ENCODE data around the gene ERCC1. TPM values are rescaled to one million over a fixed set of nuclear protein-coding genes. Genes with fewer than 3 reads are reported as not detected.

Gene ERCC1
- total and polyA plus RNA-seq, 3 experiments from 2014 or later = 47.5 to 82.6 (median 75.7) TPM

DNA sequence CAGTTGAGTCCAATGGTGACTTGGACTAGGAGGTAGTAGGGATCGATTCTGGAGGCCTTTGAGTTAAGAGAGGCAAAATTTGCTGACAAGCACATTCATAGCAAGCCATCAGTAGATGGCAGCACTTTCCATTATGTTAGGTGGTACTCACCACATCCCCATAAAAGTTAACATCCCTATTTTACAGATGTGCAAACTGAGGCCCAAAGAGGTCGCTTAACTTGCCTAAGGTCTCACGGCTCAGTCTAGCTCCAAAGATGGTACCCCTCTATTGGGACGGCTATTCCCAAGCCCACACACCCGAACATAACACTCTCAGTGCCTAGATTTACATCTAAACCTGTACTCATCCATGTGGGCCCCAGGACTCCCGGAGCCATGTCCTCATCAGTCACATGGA, 22.6 kb upstream of the ERCC1 start:
- DNase-seq = peak in 1 of 5 donors; percentile 30

DNA sequence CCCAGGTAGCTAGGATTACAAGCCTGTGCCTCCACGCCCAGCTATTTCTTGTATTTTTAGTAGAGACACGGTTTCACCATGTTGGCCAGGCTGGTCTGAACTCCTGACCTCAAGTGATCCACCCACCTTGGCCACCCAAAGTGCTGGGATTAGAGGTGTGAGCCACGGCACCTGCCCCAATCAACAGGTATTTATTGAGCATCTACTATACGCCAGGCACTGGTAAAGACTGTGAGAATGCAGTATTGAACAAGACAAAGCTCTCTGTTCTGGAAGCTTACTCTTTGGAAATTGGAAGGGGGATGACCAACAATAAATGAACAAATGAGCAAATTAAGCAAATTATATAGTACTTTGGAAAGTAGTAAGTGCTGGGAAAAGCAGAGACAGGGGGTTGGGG, 21.4 kb upstream of the ERCC1 start:
- peaks cover 44% of the 10 kb centered on the region for H3K4me1 ChIP-seq (ENCODE audit: insufficient read depth, low read length)
- peaks cover 64 to 77% (median 74%) of the 10 kb centered on the region in 3 donors for H3K4me1 Mint-ChIP-seq
- H3K27me3 Mint-ChIP-seq = peaks cover 0 to 2% of the 10 kb centered on the region in 2 donors
- H3K36me3 ChIP-seq (ENCODE audit: insufficient read depth, low read length) = no peaks in the 10 kb centered on the region
- no peaks in the 10 kb centered on the region for H3K9me3 Mint-ChIP-seq
- H3K9me3 ChIP-seq (ENCODE audit: low read length) = no peaks in the 10 kb centered on the region
- H3K27ac ChIP-seq (ENCODE audit: low read depth, low read length) = peak overlapping the region; percentile 85
- no peak overlapping the region for H3K4me3 ChIP-seq (ENCODE audit: low read length)
- no peaks in the 10 kb centered on the region for H3K27me3 ChIP-seq (ENCODE audit: insufficient read depth, low read length, poor library complexity, severe bottlenecking)
- H3K36me3 Mint-ChIP-seq = peaks cover 3 to 15% (median 4%) of the 10 kb centered on the region in 3 donors
- H3K27ac Mint-ChIP-seq = peak overlapping the region; percentile 91 to 99 (median 94)
- peak overlapping the region; percentile 37 to 90 (median 75) for H3K4me3 Mint-ChIP-seq
- DNase-seq = no peak
- ChIA-PET CTCF (interaction anchor here (0.7 to 6.1 kb wide), 5 partner anchors 9 to 34 kb away, joined by 3 to 51 read pairs (median 6); no protein-coding TSS in a partner anchor), POLR2A (interaction anchor here (1.2 to 1.4 kb wide), 2 partner anchors 24 to 25 kb away, joined by 3 to 4 read pairs; no protein-coding TSS in a partner anchor)

More for the DNA sequence above, 22.6 kb upstream of the ERCC1 start:
- ChIA-PET CTCF (interaction anchor here (1.2 to 6.1 kb wide), 4 partner anchors 8 to 33 kb away, joined by 3 to 51 read pairs (median 6); no protein-coding TSS in a partner anchor), POLR2A (interaction anchor here (1.4 kb wide), 1 partner anchor 23 kb away, joined by 4 read pairs; no protein-coding TSS in a partner anchor)
- Histone ChIP-seq H3K4me3 (ENCODE audit: low read length) (no peak overlapping the region), H3K9me3 (ENCODE audit: low read length) (no peaks in the 10 kb centered on the region), H3K27ac (ENCODE audit: low read depth, low read length) (no peak overlapping the region), H3K36me3 (ENCODE audit: insufficient read depth, low read length) (no peaks in the 10 kb centered on the region), H3K27me3 (ENCODE audit: insufficient read depth, low read length, poor library complexity, severe bottlenecking) (no peaks in the 10 kb centered on the region), H3K4me1 (ENCODE audit: insufficient read depth, low read length) (peaks cover 44% of the 10 kb centered on the region)
- Mint-ChIP-seq H3K27me3 (peaks cover 0 to 11% of the 10 kb centered on the region in 2 donors), H3K4me3 (peak overlapping the region; percentile 23 to 89 (median 63)), H3K4me1 (peaks cover 60 to 74% (median 70%) of the 10 kb centered on the region in 3 donors), H3K27ac (peak overlapping the region; percentile 84 to 97 (median 96)), H3K36me3 (peaks cover 3 to 22% (median 4%) of the 10 kb centered on the region in 3 donors), H3K9me3 (peaks cover 0 to 3% (median 0%) of the 10 kb centered on the region in 5 donors)

DNA sequence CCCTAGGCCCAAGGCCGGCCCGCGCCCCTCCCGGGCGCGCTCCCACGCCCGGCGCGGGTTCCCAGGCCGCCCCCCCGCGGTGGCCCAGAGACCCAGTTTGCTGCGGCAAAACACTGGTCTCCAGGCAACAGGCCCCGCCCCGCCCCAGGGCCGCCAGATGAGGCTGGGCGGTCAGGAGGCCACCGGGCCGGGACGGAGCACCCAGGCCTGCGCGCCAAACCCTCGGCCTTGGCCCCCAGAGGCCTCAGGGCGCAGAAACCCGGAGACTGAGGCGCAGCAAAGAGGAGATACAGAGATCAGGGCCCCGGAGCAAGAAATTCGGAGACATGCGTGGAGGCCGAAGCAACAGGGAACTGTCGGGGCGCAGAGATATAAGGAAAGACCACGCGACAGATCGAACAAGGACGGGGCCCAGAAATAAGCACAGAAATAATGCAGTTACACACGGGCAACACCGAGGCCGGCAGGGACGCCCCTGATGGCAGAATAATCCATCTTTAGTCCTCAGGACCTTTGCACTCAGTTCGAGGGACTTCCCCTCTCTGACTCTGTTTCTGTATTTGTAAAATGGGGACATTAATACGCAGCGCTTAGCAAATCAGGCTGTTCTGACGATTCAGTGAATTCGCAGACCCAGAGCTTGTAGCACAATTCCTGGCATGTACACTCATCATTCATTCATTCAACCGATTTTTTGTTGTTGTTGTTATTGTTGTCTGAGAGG, 20.8 kb upstream of the ERCC1 start:
- no peaks in the 10 kb centered on the region for H3K36me3 ChIP-seq (ENCODE audit: insufficient read depth, low read length)
- H3K36me3 Mint-ChIP-seq = peaks cover 3 to 12% (median 4%) of the 10 kb centered on the region in 3 donors
- H3K27me3 ChIP-seq (ENCODE audit: insufficient read depth, low read length, poor library complexity, severe bottlenecking) = no peaks in the 10 kb centered on the region
- H3K4me1 ChIP-seq (ENCODE audit: insufficient read depth, low read length) = peaks cover 40% of the 10 kb centered on the region
- ChIA-PET POLR2A (interaction anchor here (1.2 to 1.4 kb wide), 2 partner anchors 25 kb away, joined by 3 to 4 read pairs; no protein-coding TSS in a partner anchor), CTCF (interaction anchor here (0.7 to 6.1 kb wide), 3 partner anchors 12 to 35 kb away, joined by 3 to 51 read pairs (median 6); no protein-coding TSS in a partner anchor)
- peak overlapping the region; percentile 91 to 99 (median 94) for H3K27ac Mint-ChIP-seq
- peaks cover 59 to 72% (median 72%) of the 10 kb centered on the region in 3 donors for H3K4me1 Mint-ChIP-seq
- no peaks in the 10 kb centered on the region for H3K27me3 Mint-ChIP-seq
- peak overlapping the region; percentile 71 to 91 (median 87) for H3K4me3 Mint-ChIP-seq
- H3K27ac ChIP-seq (ENCODE audit: low read depth, low read length) = peak overlapping the region; percentile 85
- H3K9me3 ChIP-seq (ENCODE audit: low read length) = no peaks in the 10 kb centered on the region
- peak; percentile 76 to 91 (median 82) for DNase-seq
- no peaks in the 10 kb centered on the region for H3K9me3 Mint-ChIP-seq
- peak overlapping the region; percentile 24 for H3K4me3 ChIP-seq (ENCODE audit: low read length)

DNA sequence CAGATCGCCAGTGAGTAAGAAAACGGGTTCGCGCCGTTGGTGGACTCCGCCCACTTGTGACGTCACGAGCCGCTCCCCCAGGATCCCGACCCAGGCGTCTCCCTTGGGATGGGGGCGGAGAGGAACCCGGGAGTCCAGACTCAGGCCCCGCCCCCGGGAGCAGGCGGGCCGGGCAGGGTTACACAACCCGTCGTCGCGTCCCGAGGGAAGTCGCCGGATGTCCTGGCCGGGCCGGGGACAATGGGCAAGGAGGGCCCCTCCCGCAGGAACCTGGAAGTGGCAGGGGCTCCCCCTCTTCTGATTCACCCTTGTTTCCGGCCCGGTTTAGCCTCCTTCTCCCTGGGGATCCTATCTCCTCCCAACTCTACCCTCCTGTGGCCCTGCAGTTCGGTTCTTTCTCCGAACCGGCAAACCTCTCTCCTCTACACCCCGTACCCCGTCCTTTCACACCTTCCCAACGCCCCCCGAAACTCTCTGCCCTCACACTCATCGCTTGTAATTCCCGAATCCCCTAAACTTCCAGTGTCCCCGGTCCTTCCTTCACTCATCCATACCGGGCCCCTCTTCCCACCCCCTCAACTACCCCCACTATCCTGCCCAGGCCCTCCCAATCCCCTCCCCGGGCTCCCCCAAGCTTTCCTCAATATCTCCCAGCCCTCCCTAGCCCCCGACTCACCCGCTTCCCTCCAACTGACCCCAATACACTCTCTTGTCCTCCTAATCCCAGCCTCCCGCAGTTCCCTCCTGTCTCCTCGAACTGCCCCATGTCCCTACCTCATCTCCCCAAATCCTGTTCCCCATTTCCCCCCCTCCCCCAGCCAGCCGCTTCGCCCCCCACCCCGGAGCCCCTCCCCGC, 20.0 kb upstream of the ERCC1 start:
- CTCF ChIA-PET = interaction anchor here (2.0 kb wide), 1 partner anchor 41 kb away, joined by 5 read pairs; no protein-coding TSS in a partner anchor
- Mint-ChIP-seq H3K4me1 (peaks cover 54 to 65% (median 65%) of the 10 kb centered on the region in 3 donors), H3K4me3 (peak overlapping the region; percentile 75 to 91 (median 87)), H3K9me3 (no peaks in the 10 kb centered on the region), H3K27me3 (no peaks in the 10 kb centered on the region), H3K27ac (peak overlapping the region; percentile 91 to 99 (median 98)), H3K36me3 (peaks cover 3 to 12% (median 4%) of the 10 kb centered on the region in 3 donors)
- Histone ChIP-seq H3K27ac (ENCODE audit: low read depth, low read length) (peak overlapping the region; percentile 91), H3K27me3 (ENCODE audit: insufficient read depth, low read length, poor library complexity, severe bottlenecking) (no peaks in the 10 kb centered on the region), H3K36me3 (ENCODE audit: insufficient read depth, low read length) (no peaks in the 10 kb centered on the region), H3K4me3 (ENCODE audit: low read length) (peak overlapping the region; percentile 57), H3K9me3 (ENCODE audit: low read length) (no peaks in the 10 kb centered on the region), H3K4me1 (ENCODE audit: insufficient read depth, low read length) (peaks cover 37% of the 10 kb centered on the region)
- DNase-seq = peak in 4 of 5 donors; percentile 44 to 73 (median 58)
- POLR2A ChIA-PET = no interaction called here

DNA sequence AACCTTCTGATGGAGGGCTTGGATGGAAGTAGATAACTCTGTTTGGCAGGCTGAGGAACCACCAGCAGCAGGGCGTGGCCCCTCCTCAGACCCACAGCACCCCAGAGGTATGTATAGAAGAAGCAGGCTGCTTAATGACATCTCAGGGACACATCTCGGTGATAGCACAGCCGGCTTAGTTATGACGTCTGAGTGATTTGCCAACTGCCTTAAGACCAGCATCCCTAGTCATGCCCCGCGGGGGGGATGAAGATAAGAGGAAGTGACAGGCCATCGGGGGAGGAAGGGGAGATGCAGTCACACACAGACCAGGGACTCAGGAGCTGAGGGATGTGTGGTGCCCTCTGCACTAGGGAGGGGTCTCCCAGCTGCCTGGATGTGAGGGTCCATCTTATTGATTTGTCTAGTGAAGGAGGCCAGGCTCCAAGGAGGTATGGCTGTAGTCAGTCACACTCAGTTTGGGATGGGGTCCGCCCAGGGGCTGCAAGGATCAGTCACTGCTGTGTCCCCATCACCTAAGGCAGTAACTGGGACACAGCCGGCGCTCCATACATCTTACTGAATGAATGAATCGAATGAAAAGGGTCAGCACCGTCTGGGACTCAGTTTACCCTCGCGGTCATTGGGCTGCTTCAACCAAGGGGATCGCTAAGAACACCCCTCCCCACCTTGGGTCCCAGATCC, 19.2 kb upstream of the ERCC1 start:
- DNase-seq = peak in 3 of 5 donors; percentile 45 to 71 (median 49)

DNA sequence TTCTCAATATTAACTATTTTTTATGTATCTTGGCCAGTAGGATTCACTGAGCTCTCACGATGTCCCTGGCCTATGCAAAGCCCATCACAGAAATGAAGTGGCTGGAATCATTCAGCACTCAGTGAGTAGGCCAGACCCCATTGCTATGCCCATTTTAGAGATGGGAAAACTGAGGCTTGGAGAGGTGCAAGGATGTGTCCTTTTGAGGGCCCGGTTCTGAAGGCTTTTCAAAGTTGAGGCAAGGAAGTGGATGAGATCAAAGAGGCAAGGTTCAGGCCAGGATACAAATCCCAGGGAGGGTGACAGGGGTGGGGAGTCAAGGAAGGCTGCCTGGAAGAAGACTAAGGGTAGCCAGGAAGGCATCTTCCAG, 18.7 kb upstream of the ERCC1 start:
- peak overlapping the region; percentile 64 to 99 (median 96) for H3K27ac Mint-ChIP-seq
- Histone ChIP-seq H3K9me3 (ENCODE audit: low read length) (no peaks in the 10 kb centered on the region), H3K27ac (ENCODE audit: low read depth, low read length) (no peak overlapping the region), H3K4me1 (ENCODE audit: insufficient read depth, low read length) (peaks cover 36% of the 10 kb centered on the region), H3K36me3 (ENCODE audit: insufficient read depth, low read length) (no peaks in the 10 kb centered on the region), H3K27me3 (ENCODE audit: insufficient read depth, low read length, poor library complexity, severe bottlenecking) (no peaks in the 10 kb centered on the region), H3K4me3 (ENCODE audit: low read length) (peak overlapping the region; percentile 57)
- ChIA-PET POLR2A (no interaction called here), CTCF (interaction anchor here (2.0 to 5.8 kb wide), 2 partner anchors 32 to 42 kb away, joined by 5 to 455 read pairs; partner anchors contain the start of gene FOSB)
- no peaks in the 10 kb centered on the region for H3K27me3 Mint-ChIP-seq
- peak overlapping the region; percentile 75 to 91 (median 87) for H3K4me3 Mint-ChIP-seq
- peaks cover 0 to 6% (median 0%) of the 10 kb centered on the region in 3 donors for H3K36me3 Mint-ChIP-seq
- DNase-seq = no peak
- H3K4me1 Mint-ChIP-seq = peaks cover 45 to 54% (median 54%) of the 10 kb centered on the region in 3 donors
- no peaks in the 10 kb centered on the region for H3K9me3 Mint-ChIP-seq

More for the DNA sequence above, 19.2 kb upstream of the ERCC1 start:
- peak overlapping the region; percentile 64 to 99 (median 96) for H3K27ac Mint-ChIP-seq
- no peaks in the 10 kb centered on the region for H3K36me3 ChIP-seq (ENCODE audit: insufficient read depth, low read length)
- no peaks in the 10 kb centered on the region for H3K9me3 ChIP-seq (ENCODE audit: low read length)
- peaks cover 48 to 58% (median 57%) of the 10 kb centered on the region in 3 donors for H3K4me1 Mint-ChIP-seq
- no peaks in the 10 kb centered on the region for H3K27me3 ChIP-seq (ENCODE audit: insufficient read depth, low read length, poor library complexity, severe bottlenecking)
- peak overlapping the region; percentile 91 for H3K27ac ChIP-seq (ENCODE audit: low read depth, low read length)
- H3K36me3 Mint-ChIP-seq = peaks cover 0 to 9% (median 0%) of the 10 kb centered on the region in 3 donors
- no peaks in the 10 kb centered on the region for H3K9me3 Mint-ChIP-seq
- peak overlapping the region; percentile 57 for H3K4me3 ChIP-seq (ENCODE audit: low read length)
- peak overlapping the region; percentile 75 to 91 (median 87) for H3K4me3 Mint-ChIP-seq
- POLR2A ChIA-PET = no interaction called here
- H3K27me3 Mint-ChIP-seq = no peaks in the 10 kb centered on the region
- peaks cover 36% of the 10 kb centered on the region for H3K4me1 ChIP-seq (ENCODE audit: insufficient read depth, low read length)
- CTCF ChIA-PET = interaction anchor here (2.0 to 5.8 kb wide), 2 partner anchors 31 to 42 kb away, joined by 5 to 455 read pairs; partner anchors contain the start of gene FOSB

All from CD8-positive, alpha-beta memory T cell (primary cell).